ENCODE data around the gene MYO15B.

Gene MYO15B

GRCh38 chr17:75601057-75601987 lies 13.7 kb downstream of the MYO15B start:
- H3K4me2 ChIP-seq (ENCODE audit: low read length) = no peak overlapping the region
- no peaks in the 10 kb centered on the region for H3K79me2 ChIP-seq (ENCODE audit: control insufficient read depth, low read length)
- H3K9me2 ChIP-seq (replicated peaks; ENCODE audit: control insufficient read depth, low read length) = no peaks in the 10 kb centered on the region
- no peaks in the 10 kb centered on the region for H3K36me3 ChIP-seq (ENCODE audit: control insufficient read depth, low read length)
- 0 out of 2 replicates have a peak, but pooled peaks cover 2% of the 10 kb centered on the region for H3F3A ChIP-seq (ENCODE audit: control insufficient read depth, insufficient read depth)
- no peak overlapping the region for H3K4me3 ChIP-seq (ENCODE audit: low read length)
- no peaks in the 10 kb centered on the region for H4K20me1 ChIP-seq (ENCODE audit: control insufficient read depth, insufficient read depth, low read depth, low read length)
- H3K27me3 ChIP-seq (ENCODE audit: control insufficient read depth, low read length) = no peaks in the 10 kb centered on the region
- no peak overlapping the region for H3K27ac ChIP-seq (ENCODE audit: low read depth, low read length)
- TF ChIP-seq EZH2phosphoT487 (IDR thresholded peaks at IDR 0.05; ENCODE audit: borderline replicate concordance, low read length) (no peak), CTCF (IDR thresholded peaks at IDR 0.05; ENCODE audit: low read depth, low read length, poor library complexity, severe bottlenecking) (peak; percentile 96)
- no peaks in the 10 kb centered on the region for H3K9me3 ChIP-seq (ENCODE audit: control insufficient read depth, insufficient read depth, low read length)
- no peaks in the 10 kb centered on the region for H3K4me1 ChIP-seq (ENCODE audit: control insufficient read depth, low read length)

- Histone ChIP-seq H3K27me3 (ENCODE audit: control insufficient read depth, low read length) (no peaks in the 10 kb centered on the region), H3K36me3 (ENCODE audit: control insufficient read depth, low read length) (no peaks in the 10 kb centered on the region), H3K27ac (ENCODE audit: low read depth, low read length) (no peak overlapping the region), H3K4me3 (ENCODE audit: low read length) (no peak overlapping the region), H3F3A (ENCODE audit: control insufficient read depth, insufficient read depth) (0 out of 2 replicates have a peak, but pooled peaks cover 2% of the 10 kb centered on the region), H3K79me2 (ENCODE audit: control insufficient read depth, low read length) (no peaks in the 10 kb centered on the region), H3K9me3 (ENCODE audit: control insufficient read depth, insufficient read depth, low read length) (no peaks in the 10 kb centered on the region), H3K9me2 (replicated peaks; ENCODE audit: control insufficient read depth, low read length) (no peaks in the 10 kb centered on the region), H3K4me1 (ENCODE audit: control insufficient read depth, low read length) (no peaks in the 10 kb centered on the region), H4K20me1 (ENCODE audit: control insufficient read depth, insufficient read depth, low read depth, low read length) (no peaks in the 10 kb centered on the region), H3K4me2 (ENCODE audit: low read length) (no peak overlapping the region)
- no peak for TF ChIP-seq CTCF (IDR thresholded peaks at IDR 0.05; ENCODE audit: low read depth, low read length, poor library complexity, severe bottlenecking)
- no peak for TF ChIP-seq EZH2phosphoT487 (IDR thresholded peaks at IDR 0.05; ENCODE audit: borderline replicate concordance, low read length)
These were observed 15.0 kb downstream of the MYO15B start for GRCh38 chr17:75602644-75603043.

GRCh38 chr17:75603123-75603522 lies 15.5 kb downstream of the MYO15B start:
- Histone ChIP-seq H3K79me2 (ENCODE audit: control insufficient read depth, low read length) (no peaks in the 10 kb centered on the region), H4K20me1 (ENCODE audit: control insufficient read depth, insufficient read depth, low read depth, low read length) (no peaks in the 10 kb centered on the region), H3K9me2 (replicated peaks; ENCODE audit: control insufficient read depth, low read length) (no peaks in the 10 kb centered on the region), H3K27ac (ENCODE audit: low read depth, low read length) (no peak overlapping the region), H3K27me3 (ENCODE audit: control insufficient read depth, low read length) (no peaks in the 10 kb centered on the region), H3K36me3 (ENCODE audit: control insufficient read depth, low read length) (no peaks in the 10 kb centered on the region), H3F3A (ENCODE audit: control insufficient read depth, insufficient read depth) (0 out of 2 replicates have a peak, but pooled peaks cover 2% of the 10 kb centered on the region), H3K4me2 (ENCODE audit: low read length) (no peak overlapping the region), H3K9me3 (ENCODE audit: control insufficient read depth, insufficient read depth, low read length) (no peaks in the 10 kb centered on the region), H3K4me3 (ENCODE audit: low read length) (no peak overlapping the region), H3K4me1 (ENCODE audit: control insufficient read depth, low read length) (no peaks in the 10 kb centered on the region)
- no peak for TF ChIP-seq EZH2phosphoT487 (IDR thresholded peaks at IDR 0.05; ENCODE audit: borderline replicate concordance, low read length)
- no peak for TF ChIP-seq CTCF (IDR thresholded peaks at IDR 0.05; ENCODE audit: low read depth, low read length, poor library complexity, severe bottlenecking)

Measured in DOHH2 (cell line).